GM21528 (cell line): Measurements from ENCODE around the gene SEC62.

Experiments used
- ATAC-seq: cut with Tn5 transposase; IDR thresholded peaks from one replicate; pipeline ENCODE4 v1.9.1; 2021; ENCODE audit warnings: mild to moderate bottlenecking, moderate library complexity; ENCODE audit not compliant: unreplicated experiment, low FRiP score

SEC62 gene

DNA sequence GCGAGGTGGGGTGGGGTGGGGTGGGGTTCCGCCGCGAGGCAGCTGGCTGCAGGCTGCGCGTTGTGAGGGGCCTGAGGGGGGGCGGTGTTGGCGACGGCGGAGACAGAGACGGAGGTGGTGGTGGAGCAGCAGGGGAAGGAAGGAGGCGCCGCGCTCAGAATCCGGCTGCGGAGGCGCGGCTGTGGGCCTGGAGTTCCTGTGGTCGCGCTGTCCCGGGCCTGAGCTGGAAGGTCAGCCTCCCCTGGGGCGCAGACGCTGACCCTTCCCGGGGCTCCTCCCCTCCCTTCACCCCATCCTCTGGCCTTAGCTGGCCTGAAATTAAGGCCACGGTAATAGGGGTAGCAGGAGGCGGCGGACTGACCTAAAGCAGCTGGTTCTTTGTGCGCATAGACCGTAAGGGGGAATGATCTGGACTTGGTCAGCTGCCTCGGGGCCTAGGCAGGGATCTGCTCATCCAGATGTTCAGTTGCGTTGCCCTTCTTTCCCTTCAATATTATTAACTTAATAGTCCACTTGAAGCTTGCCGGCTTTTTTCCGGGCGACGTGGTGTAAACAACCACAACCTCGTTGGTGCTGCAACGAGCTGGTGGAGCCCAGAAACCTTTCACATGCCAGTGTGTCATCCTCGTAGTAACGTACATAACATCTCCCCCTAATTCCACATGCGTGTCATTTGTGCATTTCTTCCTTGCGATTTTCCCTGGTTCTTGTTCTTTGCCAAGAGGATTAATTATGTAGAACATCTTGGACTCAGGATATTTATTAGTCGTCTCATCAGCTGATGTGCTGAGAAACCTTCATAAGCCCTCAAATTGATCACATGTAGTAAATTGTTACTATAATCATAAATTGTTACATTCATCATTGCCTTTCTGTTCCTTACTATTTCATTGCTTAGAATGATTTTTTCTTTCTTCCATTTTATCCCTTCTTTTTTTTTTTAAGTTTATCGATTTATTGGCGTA lies 626 bp downstream of the SEC62 start:
- ATAC-seq, result peak; percentile 33

DNA sequence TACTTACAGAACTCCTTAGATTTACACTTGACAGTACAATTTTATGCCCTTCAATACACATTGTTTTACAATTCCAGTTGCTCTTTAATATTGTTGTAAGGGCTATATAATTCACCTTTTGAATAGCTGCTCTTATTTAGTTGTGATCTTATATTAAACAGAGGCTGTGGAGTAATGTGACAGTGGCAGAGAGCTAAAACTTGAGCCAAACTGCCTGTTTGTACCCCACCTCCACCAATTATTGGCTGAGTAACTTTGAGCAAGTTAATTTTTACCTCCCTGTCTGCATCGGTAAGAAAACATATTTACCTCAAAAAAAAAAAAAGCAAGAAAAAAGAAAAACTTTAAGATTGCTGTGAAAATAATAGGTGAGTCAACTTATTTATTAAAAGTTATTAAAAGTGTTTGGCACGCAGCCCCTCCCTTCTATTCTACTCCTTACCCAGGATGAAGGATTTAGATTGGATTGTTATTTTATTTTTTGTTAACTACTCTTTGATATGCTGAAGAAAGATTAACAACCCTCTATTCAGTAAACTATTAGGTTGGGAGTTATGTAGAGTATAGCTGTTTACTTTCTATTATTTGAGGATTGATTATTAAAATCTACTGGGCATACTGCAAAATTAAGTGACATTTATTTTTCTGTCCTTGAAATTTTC lies 1.7 kb downstream of the SEC62 start:
- ATAC-seq, result no peak

DNA sequence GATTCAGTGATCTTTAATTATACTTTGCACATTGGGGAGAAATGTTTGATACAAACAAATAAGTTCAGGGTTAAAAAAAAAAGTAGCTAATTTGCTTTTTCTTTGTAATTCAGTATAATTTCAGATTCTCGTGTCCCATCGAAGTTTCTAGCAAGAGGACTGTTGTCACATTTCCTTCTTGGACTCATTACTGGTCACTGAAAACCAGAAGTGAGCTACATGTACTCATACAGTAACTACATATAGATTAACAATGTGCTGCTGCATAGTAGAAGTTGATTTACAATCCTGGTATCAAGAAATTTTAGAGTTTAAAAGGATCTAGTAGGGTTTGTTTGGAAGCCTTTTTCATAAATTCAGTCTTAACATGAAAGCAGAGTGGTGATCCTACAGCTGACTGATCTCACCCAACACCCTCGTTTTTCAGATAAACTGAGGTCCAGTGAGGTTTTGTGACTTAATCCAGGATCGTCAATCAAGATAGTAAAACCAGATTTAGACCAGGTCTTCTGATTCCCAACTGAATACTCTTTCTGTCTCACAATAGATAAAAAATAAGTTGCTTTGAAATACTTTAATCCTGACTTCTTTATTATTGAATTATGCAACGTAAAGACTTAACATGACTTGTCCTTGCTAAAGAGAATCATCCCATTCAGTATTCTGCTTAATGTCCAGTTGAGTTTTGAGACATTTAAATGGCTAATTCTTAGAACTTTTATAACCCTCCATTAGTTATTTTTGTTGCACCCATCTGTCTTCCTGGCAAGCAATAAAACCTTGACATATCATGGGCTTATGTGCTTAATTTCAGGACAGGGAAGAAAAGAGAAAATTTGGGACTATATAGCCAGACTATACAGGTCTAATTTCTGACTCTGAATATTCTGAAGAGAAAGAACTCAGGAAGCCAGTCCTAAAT lies 2.8 kb downstream of the SEC62 start:
- ATAC-seq, result no peak

DNA sequence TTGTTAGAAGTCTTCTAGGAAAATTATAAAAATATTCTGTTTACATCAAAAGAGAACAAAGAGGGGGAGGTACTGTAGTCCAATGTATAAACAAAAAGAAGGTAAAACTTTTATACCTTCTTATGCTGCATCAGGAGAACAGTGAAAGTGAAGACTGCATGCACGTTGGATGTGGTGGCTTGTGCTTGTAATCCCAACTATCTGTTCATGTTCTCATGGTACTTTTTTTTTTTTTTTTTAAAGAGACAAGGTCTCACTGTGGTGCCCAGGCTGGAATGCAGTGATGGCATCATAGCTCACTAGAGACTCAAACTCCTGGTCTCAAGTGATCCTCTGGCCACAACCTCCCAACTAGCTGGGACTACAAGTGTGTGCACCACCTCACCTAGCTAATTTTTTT lies 4.2 kb downstream of the SEC62 start:
- no peak for ATAC-seq

DNA sequence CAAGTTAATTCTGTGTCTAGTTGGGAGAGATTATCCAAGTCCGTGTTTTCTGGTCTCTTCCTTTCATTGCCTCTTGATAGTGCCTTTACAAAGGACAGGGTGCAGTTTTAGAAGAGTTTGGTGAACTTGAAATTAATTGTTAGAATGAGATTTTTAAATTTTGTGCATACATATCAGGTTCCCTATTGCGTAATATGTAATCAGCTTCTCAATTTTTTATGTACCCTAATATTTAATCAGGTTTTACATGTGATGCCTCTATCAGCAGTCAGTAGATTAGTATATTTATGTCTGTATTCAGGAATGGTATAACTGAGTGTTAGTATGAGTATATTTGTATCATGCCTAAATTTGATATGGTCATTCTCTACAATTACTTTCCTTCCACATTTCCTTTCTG lies 4.9 kb downstream of the SEC62 start:
- ATAC-seq, result no peak

DNA sequence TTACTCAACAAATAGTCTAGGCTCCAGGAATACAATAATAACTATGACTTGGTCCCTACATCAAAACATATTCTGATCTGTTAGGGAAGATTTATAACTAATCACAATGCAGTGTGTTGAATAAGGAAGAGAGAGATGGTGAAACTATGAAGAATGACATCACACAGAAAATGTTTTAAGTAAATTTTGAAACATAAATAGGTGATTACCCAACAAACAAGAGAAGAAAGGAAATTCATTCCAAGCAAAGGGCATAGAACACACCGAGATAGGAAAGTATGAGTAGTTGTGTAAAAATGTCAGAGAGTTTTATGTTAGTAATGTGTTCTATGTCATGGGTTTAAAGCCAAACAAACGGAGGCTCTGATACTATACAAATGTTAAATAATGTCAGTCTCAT lies 13.4 kb downstream of the SEC62 start:
- no peak for ATAC-seq

DNA sequence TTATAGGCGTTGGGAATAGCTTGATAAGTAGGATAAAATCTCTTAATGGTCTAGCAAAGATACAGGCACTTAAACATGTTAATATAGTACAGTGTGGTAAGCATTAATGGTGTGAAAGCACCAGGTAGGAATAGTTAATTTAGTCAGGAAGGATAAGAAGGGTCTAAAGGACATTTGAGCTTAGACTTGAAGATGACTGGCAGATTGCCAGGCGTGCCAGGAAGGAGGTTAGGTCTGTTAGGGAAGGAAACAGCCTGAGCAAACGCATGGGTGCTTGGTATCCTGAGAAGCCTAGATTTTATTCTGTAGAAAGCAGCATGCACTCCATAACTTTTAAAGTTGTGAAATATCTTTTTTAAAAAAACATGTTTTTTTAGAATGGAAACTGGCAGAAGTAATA lies 17.7 kb downstream of the SEC62 start:
- no peak for ATAC-seq

DNA sequence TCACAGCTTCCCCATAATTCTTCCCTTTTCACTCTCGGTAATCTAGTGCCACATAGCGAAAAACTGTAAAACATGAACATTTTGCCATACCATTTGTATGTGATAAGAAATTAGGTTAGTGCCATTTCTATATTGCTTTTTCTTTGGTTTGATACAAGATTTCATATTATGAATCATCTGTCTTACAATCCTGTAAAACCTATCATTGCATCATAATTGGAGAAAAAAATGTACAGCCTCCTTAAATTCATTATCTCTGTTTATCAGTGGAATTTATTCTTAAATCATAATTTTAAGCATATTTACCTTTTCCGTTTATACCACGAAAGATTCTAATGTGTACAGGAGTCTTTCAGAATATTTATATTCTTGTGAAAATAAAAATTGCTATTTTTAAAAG lies 23.8 kb downstream of the SEC62 start:
- no peak for ATAC-seq

DNA sequence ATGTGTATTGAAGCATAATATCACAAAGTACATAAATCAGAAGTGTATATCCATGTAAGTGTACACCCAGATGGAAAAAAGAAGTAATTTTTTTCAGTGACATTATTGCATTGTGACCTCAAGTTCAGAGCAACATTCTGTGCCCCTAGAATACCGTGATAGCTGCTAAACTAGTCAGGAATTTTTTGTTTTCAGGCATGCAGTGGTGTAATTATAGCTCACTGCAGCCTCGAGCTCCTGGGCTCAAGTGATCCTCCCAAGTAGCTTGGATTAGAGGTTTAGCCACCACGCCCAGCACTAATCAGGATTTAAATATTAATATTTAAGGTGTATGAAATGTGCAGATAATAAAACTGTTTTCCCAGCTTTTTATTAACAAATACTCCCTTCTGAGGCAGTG lies 25.5 kb downstream of the SEC62 start:
- no peak for ATAC-seq

DNA sequence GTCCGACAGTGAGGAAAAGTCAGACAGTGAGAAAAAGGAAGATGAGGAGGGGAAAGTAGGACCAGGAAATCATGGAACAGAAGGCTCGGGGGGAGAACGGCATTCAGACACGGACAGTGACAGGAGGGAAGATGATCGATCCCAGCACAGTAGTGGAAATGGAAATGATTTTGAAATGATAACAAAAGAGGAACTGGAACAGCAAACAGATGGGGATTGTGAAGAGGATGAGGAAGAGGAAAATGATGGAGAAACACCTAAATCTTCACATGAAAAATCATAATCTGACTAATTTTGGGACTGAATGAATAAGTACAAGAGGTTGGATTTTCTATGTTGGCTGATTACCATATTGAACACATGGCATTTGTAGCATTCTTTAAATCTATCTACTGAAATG lies 26.2 kb downstream of the SEC62 start:
- ATAC-seq, result no peak

DNA sequence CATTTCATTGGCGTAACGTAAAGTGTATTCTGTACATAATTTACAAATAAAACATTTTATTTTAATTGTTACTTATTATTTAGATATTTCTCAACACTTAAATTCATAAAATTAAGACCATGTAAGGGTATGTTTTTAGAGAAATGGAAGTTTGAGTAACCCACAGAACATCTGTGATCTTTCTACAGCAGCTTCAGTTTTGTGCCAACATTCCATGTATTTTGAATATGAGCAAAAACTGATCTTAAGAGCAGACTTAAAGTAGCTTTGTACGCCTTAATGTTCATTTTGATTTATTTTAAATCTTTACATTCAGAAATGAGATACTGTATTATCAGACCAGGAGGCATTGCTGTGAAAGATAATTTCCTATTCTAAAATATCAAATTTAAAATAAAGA lies 27.2 kb downstream of the SEC62 start:
- no peak for ATAC-seq

DNA sequence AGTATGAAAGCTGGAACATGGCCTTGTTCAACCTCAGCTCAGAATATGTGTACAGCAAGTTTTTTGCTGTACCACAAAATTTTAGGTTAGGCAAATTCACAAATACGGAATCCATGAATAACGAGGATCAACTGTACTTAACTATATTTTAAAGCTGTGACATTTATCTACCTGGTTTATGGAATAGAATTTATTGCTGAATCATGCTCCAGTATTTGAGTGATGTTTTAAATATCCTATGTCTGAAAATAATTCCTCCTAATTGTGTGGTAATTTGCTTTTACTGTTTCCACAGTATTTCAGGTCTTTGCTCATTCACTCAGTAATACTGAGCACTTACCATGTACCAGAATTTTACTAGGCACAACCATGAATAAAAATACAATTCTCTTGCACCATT lies 29.5 kb downstream of the SEC62 start:
- no peak for ATAC-seq

DNA sequence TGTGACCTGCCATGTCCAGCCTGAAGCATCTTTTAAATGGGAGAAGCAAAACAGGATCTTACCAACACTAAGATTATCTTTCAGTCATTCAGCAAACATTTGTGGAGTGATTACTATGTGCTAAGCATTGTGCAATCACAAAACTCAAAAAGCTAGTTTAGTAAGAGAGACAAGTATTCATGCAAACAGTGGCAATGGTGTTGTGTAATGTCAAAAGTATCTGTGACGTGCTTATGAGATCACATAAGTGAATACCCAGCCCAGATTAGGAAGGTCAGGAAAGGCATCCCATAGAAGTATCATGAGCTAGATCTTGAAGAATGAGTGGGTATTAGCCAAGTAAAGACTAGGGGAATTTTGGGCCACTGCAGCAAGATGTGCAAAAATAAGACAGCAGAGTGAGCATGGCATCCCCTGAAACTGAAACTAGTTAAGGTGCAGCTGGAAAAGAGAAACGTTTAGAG lies 32.1 kb downstream of the SEC62 start:
- ATAC-seq, result peak; percentile 36

DNA sequence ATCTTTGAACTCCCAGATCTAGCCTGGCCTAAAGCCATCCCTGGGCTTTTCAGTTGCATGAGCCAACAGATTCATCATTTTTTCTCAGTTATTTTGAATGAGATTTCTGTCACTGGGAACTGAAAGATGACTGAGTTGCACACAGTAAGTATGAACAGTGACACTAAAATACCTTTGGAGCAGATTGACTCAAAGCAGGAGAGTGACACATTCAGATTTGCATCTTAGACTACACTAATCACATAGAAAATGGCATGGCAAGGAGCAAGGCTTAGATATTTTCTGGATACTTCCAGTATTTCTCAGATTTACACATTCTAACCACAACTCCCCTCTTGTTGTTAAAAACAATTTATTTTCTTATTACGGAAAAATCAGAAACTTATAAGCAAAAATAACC lies 32.8 kb downstream of the SEC62 start:
- peak; percentile 81 for ATAC-seq

DNA sequence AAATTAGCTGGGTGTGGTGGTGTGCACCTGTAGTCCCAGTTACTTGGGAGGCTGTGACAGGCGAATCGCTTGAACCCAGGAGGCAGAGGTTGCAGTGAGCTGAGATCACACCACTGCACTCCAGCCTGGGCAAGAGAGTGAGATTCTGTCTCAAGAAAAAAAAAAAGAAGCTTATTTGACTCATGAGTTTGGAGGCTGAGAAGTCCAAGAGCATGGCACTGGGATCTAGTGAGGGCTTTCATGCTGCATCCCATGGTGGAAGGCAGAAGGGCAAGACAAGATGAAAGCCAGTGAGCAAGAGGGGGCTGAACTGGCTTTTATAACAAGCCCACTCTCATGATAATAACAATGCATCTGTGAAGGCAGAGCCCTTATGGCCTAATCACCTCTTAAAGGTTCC lies 33.4 kb downstream of the SEC62 start:
- ATAC-seq, result no peak

DNA sequence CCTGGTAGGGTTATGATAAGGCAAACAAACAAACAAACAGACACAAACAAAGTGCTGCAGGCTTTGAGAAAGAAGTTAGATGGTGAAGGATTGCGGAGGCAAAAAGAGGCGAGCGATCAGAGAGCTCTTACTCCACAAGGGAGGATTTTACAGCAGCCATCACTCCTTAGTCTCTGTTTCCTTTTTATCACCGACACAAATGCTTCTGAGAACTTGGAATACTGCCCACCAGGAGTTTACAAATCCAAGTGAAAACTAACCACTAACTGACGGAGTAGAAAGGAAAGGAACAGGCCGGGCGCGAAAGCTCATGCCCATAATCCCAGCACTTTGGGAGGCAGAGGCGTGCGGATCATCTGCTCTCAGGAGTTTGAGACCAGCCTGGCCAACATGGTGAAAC lies 35.6 kb downstream of the SEC62 start:
- no peak for ATAC-seq

DNA sequence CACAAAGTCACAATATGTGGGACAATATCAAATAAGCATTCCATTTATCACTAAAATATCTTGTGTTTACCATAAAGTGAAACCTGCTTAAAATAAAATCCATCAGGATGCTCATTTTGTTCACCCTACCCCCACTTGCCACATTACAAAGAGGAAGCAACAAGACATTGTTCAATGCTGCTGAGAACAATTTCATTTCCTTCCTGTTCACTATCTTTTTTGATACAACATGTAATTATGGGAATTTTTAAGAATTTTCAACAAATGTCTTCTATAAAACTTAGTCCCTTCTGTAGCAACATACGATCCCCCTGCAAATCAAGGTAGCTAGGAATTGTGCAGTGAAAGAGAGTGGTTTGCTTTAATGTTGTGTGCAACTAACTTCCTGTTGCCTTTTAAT lies 36.3 kb downstream of the SEC62 start:
- no peak for ATAC-seq

DNA sequence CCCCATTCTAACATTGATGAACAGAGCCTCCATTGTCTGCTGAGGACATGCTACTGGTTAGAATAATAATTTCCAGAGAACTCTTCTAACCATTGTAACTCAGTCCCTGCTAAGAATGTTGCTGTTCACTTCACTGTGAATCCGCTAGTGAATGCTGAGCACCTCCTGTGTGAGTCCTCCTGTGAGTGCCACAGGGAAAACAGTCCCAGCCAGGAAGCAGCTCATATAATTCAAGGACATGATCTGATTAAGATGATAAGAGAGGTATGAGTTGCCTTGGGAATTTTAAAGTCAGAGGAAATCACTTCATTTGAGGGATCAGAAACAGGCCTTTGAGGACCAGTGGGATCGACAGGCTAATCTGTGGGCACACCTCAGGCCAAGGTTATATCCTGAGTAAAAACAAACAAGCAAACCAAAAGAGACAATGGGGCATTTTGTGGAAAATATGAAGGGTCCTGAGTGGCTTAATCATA lies 37.3 kb downstream of the SEC62 start:
- ATAC-seq, result no peak

DNA sequence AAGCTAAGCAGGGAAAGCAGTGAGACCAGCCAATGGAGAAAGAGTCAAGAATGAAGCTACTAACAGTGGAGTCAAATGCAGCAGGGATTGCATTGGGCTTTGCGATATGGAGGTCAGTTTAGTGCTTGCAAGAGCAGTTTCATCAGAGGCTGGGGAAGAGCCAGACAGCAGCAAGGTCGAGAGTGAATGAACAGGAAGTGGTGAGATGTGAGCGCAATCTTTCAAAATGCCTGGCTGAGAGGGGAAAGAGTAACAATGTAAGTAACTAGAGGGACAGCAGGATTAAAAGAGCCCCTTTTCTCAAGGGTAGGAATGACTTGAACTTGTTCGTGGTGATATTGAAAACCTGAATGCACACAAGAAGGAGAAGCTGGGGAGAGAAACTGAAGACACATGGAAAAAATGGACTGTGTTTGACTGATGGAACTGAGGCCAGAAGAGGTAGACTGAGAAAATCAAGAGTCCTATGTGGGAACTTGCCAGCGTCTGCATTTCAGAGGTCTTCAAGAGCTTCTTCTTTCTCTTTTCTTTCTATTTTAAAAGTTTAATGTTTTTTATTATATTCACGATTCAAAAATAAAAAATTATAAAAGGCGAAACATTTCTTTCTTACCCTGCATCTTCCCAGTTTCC lies 40.5 kb downstream of the SEC62 start:
- ATAC-seq, result peak; percentile 83

DNA sequence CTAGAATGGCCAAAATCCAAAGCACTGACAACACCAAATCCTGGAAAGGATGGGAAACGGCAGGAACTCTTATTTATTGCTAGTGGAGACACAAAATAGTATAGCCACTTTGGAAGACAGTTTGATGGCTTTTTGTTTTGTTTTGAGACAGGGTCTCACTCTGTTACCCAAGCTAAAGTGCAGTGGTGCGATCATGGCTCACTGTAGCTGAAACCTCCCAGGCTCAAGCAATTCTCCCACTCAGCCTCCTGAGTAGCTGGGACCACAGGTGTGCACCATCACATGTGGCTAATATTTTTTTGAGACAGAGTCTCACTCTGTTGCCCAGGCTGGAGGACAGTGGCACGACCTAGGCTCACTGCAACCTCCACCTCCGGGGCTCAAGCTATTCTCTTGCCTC lies 43.9 kb downstream of the SEC62 start:
- ATAC-seq, result no peak
